HG03575 (cell line): Measurements from ENCODE around the gene SNRNP200.

Experiments used
- ATAC-seq: cut with Tn5 transposase; IDR thresholded peaks from one replicate; pipeline ENCODE4 v1.9.1; 2021; ENCODE audit not compliant: unreplicated experiment, insufficient number of reproducible peaks, low FRiP score; ENCODE audit errors: extremely low read depth

Gene SNRNP200

GRCh38 chr2:96305091-96305978, at the start of gene SNRNP200:
SNRNP200 (minus strand) TSS chr2:96305546; CDS start chr2:96305437, 109 bp downstream.
- no peak for ATAC-seq

- no peak for ATAC-seq
Observed at GRCh38 chr2:96354492-96354891, 49.1 kb upstream of the SNRNP200 start.

GRCh38 chr2:96353606-96354101, 48.3 kb upstream of the SNRNP200 start:
- ATAC-seq, result no peak

GRCh38 chr2:96353032-96353561, 47.8 kb upstream of the SNRNP200 start:
- no peak for ATAC-seq

GRCh38 chr2:96347395-96347794, 42.0 kb upstream of the SNRNP200 start:
- ATAC-seq, result no peak

GRCh38 chr2:96345868-96346462, 40.6 kb upstream of the SNRNP200 start:
- ATAC-seq, result no peak

GRCh38 chr2:96345438-96345837, 40.1 kb upstream of the SNRNP200 start:
- no peak for ATAC-seq

DNA sequence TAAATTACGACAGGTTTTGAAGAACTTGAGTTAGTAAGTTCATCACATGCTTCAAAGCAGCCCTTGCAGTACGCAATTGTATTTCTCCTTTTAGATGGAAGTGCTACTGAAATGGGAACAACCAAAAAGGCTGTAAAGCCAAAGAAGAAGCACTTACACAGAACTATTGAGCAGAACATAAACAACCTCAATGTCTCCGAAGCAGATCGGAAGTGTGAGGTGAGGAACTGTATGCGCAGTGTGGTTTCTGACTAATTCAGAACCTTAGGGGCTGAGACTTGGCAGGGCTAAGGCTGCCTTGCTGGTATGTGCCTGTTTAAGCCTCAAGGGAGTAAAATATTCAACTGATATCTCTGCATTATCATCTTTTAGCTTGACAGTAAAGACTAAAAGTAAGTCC, 38.7 kb upstream of the SNRNP200 start:
- ATAC-seq, result peak; percentile 61

DNA sequence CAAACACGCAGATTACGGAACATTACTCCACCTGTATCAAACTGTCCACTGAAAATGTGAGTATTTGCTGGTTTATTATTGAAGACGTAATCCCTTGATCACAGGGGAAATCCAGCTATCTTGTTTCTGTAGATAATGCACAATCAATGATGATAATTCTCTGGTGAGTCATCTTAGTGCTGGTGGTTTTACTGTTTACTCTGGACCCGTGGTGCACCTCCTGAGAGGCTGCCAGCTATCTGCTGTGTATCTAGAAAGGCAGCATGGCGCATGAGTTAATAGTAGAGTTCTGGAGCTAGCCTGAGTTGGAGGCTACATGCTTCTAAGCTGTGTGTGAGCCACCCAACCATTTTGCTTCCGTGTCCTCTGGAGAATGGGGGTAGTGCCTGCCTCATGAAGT, 36.7 kb upstream of the SNRNP200 start:
- no peak for ATAC-seq

DNA sequence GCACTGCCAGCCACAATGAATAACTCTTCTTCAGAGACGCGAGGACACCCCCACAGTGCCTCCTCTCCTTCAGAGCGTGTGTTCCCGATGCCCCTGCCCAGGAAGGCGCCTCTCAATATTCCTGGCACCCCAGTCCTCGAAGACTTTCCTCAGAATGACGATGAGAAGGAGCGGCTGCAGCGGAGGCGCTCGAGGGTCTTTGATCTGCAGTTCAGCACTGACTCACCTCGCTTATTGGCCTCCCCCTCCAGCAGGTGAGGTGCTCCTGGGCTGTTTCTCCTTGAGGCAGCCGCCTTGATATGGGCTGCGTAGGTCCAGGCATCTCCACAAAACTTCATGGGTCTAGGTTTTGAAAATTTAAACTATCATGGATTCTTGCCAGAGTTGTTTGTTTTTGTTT, 36.3 kb upstream of the SNRNP200 start:
- no peak for ATAC-seq

DNA sequence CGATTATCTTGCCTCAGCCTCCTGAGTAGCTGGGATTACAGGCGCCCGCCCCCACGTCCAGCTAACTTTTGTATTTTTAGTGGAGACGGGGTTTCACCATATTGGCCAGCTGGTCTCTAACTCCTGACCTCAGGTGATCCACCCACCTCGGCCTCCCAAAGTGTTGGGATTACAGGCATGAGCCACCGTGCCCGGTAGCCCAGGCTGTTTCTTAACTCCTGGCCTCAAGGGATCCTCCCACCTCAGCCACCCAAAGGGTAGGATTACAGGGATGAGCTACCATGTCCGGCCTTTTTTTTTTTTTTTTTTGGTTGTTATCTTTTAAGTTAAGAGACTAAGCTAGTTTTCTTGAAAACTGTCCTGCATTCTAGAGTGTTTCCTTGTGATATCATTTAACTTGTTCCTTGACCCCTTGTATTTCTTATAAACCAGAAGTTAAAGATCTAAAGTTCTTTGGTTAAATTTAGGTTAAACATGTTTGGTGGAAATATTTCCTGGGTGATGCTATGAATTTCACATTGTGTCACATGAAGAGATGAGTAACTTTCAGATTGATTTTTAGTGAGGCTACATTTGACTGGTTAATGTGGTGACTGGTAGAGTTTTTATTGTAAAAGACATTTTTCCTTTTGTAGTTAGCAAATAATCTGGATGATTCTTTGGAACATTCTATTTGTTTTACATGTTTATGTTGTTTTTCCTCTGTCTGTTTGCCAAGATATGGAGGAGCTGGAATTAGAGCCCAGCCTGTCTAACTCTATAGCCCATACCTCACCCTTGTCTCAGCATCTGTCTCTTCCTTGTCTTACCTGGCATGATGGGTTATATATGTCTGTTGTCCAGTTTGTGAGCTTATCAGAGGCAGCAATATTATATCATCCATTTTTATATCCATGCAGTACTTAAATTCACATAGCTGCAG, 35.4 kb upstream of the SNRNP200 start:
- ATAC-seq, result no peak

DNA sequence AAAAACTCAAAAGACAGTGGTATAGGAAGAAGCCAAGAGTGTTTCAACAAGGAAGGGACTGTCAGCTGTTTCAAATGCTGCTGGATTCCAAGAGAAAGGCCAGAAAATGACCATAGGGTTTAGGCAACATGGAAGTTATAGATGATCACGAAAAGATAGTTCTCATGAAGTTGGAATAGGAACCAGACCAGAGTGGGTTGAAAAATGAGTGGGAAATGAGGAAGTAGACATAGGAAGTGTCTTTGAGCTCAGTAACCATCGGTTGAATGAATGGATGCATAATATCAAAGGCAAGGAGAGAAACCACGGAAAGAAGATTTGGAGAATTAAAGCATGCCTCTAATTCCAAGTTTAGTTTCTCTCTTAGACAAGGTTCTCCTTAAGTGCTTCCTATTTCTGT, 31.5 kb upstream of the SNRNP200 start:
- no peak for ATAC-seq

DNA sequence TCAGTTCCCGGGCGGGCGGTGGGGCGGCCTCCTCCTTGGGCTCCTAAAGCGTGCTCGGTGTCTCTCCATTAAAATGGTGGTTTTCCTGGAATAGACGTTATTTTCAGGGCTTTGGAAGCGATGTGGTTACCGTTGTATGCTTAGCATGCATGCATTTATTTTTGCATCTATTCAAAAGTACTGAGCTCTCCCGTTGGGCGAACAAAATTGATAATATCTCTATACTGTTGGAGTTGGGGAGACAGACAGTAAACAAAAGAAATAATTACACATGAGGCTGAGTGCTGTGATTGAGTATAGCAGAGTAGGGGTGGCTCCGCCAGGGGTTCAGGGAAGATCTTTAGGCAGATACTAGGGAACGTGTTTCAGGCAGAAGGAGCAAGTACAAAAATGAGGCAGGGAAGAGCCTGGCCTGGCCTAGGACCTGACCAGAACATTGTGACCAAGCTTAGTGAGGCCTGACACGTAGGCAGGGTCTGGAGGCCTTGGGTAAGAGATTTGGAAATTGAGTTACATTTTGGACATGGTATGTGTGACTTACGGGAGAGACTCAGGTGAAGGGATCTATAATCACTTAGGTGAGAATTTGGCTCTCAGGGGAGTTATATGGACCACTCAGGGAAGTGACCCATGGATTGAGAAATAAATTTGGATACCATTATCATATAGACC, 30.9 kb upstream of the SNRNP200 start:
- no peak for ATAC-seq

DNA sequence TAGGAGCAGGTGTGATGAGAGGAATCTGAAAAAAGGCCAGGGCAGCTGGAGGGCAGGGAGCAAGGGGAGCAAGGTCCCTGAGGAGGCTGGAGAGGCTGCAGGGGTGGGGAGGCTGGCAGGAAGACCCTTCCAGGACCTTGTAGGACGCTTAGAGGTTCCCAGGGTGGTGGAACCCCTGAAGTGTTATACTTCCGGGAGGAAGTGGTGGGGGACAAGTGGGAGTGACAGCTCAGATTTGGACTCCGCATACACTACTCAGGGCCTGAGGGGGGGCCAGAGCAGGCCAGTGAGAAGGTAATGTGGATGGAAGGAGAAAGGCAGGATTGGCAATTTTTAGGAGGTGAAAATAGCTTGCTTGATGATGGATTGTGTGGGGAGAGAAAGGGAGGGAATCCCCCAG, 28.4 kb upstream of the SNRNP200 start:
- no peak for ATAC-seq

- no peak for ATAC-seq
Observed at GRCh38 chr2:96330407-96330806, 25.1 kb upstream of the SNRNP200 start.

- no peak for ATAC-seq
Observed at GRCh38 chr2:96329874-96330273, 24.5 kb upstream of the SNRNP200 start.

- ATAC-seq, result no peak
Observed at GRCh38 chr2:96329456-96329855, 24.1 kb upstream of the SNRNP200 start.

GRCh38 chr2:96326990-96327820, 21.9 kb upstream of the SNRNP200 start:
- ATAC-seq, result no peak
